SIG-M5 (cell line): ENCODE data around the gene EDN2.

Experiments
- DNase-seq: peaks from one replicate; lab custom pipeline; 2025; lab: John Stamatoyannopoulos, UW

Gene EDN2

GRCh38 chr1:41517062-41517438, 32.6 kb upstream of the EDN2 start:
- no peak for DNase-seq

DNA sequence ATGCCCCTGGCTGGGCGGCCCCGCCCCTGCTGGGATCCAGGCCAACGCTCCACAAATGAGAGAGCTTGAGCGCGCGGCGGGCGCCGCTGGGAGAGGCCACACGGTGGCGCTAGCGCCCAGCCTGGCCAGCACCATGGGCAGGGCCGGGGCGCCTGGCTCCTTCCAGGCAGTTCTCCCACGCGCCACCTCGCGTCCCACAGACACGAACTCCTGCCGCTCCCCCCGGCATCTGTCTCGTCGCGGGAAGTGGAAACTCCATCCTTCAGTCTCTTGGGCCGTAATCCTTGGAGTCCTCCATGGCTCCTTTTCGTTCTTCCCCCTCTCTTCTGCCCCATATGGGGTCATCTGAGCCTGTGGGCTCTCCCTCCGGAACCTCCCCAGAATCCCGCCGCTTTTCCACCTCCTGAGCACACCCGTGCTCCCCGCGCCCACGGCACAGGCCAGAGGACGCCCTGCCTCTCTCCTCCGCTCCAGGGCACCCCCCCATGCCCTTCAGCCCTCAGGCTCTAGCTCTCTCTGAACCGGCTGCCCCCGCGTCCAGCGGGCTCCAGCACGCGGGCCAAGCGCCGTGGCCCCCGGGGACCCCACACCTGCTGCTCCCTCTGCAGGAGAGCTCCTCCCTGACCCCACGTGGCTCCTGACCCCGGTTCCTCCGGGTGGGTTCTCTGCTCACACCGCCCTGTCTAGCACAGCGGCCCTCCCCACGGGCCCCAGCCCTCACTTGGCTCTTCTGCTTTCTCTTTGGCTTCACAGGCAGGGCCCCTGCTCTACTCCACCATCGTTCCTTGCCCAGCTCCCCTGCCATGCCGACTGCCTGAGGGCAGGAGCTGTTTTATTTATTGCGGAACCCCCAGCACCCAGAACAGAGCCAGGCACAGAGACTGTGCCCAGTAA, 31.9 kb upstream of the EDN2 start:
- DNase-seq: no peak

GRCh38 chr1:41515778-41516167, 31.3 kb upstream of the EDN2 start:
- DNase-seq: no peak

DNA sequence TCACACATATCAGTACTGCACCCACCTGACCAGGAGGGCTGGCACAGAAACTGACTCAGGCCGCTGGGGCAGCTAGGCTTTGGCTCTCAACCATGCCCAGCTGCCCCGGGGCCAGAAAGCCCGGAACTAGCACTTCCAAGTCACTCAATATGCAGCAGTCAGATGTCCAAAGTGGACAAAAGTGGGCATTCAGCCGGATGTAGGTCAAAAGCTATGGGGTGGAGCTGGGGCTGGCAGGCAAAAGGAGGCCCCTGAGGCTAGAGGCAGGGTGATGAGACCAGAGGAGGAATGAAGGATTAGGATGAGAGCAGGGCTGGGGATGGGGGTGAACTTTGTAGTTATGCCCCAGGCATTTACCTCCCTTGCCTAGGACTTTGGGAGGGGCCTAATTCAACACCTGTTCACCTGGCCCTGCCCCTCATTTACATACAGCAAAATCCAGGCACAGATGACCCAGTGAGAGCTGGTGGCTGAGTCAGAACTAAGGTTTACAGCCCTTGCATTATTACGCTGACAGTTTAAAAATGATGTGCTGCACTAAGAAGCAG, 30.7 kb upstream of the EDN2 start:
- DNase-seq: no peak

DNA sequence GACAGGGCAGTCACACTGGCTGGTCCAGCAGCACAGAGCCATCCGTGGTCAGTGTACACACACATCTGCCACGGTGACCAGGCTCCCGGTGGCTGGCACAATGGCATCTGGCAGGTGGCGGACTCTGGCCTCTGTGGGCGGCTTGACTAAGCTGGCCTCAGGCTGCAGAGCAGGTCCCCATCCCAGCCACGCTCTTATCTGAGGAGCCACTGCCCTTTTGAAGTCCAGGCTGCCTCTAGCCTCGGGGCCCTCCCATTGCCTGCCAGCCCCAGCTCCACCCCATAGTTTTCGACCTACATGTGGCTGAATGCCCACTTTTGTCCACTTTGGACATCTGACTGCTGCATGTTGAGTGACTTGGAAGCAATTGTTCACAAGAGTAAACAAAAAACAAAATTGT, 29.9 kb upstream of the EDN2 start:
- DNase-seq: no peak

GRCh38 chr1:41513383-41513735, 28.9 kb upstream of the EDN2 start:
- DNase-seq: no peak

DNA sequence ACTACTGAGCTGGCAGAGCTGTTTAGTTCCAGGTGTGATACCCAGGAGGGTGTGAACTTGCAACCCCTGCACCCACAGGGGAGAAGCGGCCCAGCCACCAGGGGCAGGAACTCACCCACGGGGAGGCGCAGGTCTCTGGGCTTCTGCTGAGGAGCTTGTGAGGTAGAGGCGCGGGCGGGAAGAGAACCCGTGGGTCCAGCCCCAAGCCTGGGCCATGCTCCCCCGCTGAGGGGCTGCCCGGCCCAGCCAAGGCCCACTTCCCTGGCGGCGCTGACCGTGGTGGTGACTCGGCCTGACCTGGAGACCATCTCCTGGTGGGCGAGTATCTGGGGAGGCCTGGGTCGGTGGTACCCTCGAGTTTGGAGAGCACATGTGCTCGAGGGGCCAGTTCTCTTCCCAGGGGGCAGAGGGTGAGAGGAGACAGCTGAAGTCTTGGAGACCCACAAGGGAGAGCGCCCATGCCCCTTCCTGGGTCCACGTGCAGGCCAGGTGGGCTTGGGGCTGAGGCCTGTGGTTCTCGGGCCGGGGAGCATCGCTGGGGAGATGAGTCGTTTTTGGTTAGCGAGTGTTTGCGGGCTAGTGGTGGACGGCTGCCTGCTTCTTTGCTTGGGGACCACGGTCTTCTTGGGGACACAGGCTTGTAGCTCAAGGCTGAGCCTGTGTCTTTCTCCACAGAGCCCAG, 28.4 kb upstream of the EDN2 start:
- no peak for DNase-seq

DNA sequence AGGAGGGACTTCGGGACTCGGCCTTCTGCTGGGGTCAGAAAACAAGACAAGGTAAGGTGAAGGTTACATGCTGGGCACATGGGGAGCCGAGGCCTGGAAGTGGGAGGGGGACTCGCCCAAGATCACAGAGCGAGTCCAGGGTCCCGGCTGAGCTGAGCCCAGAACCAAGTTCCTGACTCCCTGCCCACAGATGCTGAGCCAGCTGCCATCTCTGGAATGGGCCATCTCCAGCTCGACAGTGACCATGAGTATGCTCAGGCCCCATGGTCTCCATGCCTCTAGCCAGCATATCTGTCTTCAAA, 26.7 kb upstream of the EDN2 start:
- DNase-seq: no peak

GRCh38 chr1:41510531-41511238, 26.2 kb upstream of the EDN2 start:
- DNase-seq: no peak

- DNase-seq: no peak
Observed at GRCh38 chr1:41509270-41509671, 24.8 kb upstream of the EDN2 start.

DNA sequence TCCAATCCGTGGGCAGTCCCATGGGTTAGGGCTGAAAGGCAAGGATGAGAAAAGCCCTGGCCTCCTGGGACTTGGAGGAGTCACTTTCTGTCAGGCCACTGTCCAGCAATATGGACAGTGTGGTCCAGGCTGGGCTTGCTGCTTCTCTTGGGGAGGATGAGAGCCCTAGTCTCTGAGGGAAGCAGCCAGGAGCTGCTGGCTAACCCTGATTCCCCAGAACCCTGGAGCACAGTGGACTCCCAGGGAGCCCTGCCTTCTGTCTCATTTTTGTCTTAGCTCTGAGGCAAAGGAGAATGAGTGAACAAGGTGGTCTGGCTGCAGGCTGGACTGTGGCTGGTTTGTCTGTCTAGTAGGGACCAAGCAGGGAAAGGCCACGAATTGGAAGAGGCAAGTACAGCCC, 23.8 kb upstream of the EDN2 start:
- DNase-seq: no peak

DNA sequence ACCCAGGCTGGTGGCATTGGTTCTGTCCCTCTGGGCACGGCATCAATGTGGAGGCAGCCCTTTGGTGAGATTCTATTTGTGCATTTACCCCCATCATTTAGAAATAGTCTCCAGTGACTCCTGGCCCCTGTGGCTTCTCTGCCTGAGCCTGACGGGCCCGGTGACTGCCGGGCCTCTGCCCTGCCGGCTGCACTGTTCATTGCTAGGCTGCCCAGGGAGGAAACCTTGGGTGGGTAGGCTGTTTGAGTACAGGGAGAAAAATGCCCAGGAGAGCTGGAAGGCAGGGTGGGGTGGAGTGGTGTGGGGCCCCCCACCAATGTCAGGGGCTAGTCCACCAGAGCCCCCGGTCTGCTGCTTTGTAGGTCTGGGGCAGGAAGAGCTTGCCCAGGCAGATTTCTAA, 23.4 kb upstream of the EDN2 start:
- no peak for DNase-seq

GRCh38 chr1:41507110-41507720, 22.7 kb upstream of the EDN2 start:
- DNase-seq: no peak

DNA sequence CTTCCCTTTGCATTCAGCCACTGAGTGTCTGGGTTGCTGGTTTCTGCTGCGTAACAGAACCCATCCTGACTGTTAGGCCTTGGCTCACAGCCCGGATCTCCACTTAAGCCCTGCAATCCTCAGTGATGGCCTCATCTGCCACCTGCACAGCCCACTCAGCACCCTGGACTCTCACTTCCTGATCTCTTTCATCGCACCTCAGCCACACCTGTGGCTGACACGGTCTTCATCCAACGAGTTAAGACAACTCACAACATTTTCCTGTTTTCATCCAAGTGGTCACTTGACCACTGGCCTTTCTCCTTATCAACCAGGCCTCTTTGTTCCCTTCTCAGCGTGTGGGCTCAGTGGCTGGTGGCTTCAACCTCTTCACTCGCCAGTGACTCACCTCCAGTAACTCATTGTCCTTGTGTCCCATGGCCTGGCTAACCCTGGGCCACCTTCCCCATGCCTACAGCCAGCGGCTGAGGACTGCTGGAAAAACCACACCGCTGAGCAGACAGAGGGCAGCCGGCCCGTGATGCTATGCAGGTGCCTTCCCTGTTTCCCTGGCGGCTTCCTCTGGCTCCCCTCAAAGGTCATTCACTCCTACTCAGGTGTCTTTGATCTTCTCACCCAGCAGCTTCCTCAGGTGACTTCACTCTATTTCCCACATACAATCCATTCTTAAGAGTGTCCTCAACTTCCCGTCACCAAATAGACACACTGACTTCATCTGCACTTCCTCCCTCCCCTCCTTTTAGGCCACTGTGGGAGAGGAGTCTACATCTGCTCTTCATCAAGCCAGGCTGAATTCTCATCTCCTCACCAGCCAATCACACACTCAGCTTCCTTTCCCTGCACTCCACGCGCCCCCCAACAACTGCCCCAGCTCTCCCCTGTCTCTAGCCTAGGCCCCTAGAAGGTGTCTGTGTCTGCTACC, 19.9 kb upstream of the EDN2 start:
- DNase-seq: no peak

DNA sequence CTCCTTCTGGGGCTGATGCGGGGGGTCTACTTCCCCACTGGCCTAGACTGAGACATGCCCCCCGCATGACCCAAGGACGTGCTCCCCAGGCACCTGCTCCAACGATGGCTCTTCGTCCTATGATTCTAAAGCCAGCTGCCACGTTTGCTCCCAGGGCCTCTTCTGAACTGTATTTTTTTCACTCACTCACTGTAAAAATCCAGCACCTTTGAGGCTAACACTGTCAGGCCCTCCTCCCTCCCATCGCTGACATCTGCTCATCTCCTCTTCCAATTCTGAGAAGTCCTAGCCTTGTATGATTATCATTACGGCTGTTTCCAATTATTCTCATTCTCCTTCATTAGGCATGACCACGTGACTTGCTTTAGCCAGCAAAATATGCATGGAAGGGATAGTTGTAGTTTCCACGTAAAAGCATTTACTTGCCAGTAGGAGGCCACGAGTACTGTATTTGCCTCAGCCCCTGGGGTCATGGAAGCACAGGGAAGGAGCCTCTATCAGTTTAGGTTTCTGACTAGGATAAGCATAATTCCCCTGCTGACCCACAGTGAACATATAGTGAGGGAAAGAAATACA, 19.1 kb upstream of the EDN2 start:
- no peak for DNase-seq

- DNase-seq: no peak
Observed at GRCh38 chr1:41502912-41503311, 18.4 kb upstream of the EDN2 start.

DNA sequence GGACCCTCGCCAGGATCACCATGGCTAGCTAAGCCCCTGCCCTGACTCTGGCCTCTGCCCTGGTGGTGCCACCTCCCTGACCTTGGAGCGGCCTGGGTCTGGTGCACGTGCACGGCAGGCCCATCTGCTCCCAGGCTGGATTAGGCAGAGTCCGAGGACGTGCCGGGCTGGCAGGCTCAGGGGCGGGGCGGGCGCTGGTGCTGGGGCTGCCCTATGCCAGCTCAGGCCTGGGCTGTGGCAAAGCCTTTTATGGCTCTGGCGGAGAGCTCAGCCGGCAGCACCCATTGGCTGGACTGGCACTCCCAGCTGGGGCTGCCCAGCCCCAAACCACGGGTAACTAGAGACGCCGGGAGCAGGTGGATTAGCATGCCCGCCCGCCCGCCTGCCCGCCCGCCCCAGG, 17.1 kb upstream of the EDN2 start:
- DNase-seq: no peak

GRCh38 chr1:41500781-41501518, 16.5 kb upstream of the EDN2 start:
- no peak for DNase-seq

DNA sequence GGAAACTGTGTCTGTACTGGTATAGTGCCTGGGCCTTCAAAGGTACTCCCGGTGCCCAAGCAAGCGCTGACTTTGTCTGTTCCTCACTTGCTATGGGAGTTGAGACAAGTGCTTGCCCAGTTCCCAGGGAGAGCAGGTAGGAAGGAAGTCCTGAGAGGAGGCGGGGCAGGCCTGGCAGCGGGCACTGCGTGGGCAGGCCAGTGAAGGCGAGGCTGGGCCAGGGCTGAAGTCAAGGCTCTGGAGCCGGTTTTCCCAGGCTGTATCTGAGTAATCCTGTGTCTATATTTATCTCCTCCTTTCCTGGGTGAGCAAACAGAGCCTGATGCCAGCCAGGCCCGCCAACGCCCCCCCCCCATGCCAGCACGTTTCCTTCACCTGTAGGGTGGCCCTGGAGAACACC, 15.9 kb upstream of the EDN2 start:
- DNase-seq: no peak

DNA sequence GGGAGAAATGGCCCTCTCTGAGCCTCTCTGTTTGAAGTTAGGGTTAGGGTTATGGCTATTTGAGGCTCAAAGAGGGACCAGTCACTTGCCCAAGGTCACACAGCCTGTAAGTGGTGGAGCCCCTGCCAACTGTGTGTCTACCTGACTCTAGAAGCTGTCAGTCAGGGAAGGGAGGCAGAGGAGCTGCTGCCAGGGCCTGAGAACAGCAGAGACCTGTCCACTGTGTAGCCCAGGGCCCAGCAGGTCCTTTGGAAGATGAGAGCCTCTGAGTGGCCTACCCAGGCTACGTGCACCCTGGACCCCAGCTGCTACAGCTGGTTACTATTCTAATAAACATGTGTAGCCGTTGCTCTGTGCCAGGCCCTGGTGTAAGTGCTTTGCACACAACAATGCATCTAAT, 15.1 kb upstream of the EDN2 start:
- no peak for DNase-seq
